T-helper 1 cell treated with Interleukin-12 subunit alpha and Interleukin-12 subunit beta and Interleukin-4 antibody, amounts not matched to agents 30 μg/mL and 1 μg/mL, for 36 hours (primary cell): ENCODE data around the gene IFITM1.
A peak's percentile ranks its signal among the peaks of the same experiment; 100 is the strongest.
"Not testable (repeated sequence)": the region's sequence is repeated elsewhere in the genome, so short reads cannot be mapped to it uniquely, and the experiment has no call there.

Experiments used
- H3K27ac Mint-ChIP-seq: one replicate; pipeline ENCODE4 v1.8.0; 2021; ENCODE audit warnings: mild to moderate bottlenecking, mixed read lengths
- H3K27me3 Mint-ChIP-seq: one replicate; pipeline ENCODE4 v1.8.0; 2021; ENCODE audit warnings: low read depth, mixed read lengths
- H3K36me3 Mint-ChIP-seq: one replicate; pipeline ENCODE4 v1.8.0; 2021; ENCODE audit warnings: low read depth, mixed read lengths
- H3K4me1 Mint-ChIP-seq: one replicate; pipeline ENCODE4 v1.8.0; 2021; ENCODE audit warnings: low read depth, mixed read lengths
- H3K4me3 Mint-ChIP-seq: one replicate; pipeline ENCODE4 v1.8.0; 2021; ENCODE audit warnings: mild to moderate bottlenecking, moderate library complexity, mixed read lengths
- H3K9me3 Mint-ChIP-seq: one replicate; pipeline ENCODE4 v1.8.0; 2021; ENCODE audit warnings: mixed read lengths

IFITM1 gene

DNA sequence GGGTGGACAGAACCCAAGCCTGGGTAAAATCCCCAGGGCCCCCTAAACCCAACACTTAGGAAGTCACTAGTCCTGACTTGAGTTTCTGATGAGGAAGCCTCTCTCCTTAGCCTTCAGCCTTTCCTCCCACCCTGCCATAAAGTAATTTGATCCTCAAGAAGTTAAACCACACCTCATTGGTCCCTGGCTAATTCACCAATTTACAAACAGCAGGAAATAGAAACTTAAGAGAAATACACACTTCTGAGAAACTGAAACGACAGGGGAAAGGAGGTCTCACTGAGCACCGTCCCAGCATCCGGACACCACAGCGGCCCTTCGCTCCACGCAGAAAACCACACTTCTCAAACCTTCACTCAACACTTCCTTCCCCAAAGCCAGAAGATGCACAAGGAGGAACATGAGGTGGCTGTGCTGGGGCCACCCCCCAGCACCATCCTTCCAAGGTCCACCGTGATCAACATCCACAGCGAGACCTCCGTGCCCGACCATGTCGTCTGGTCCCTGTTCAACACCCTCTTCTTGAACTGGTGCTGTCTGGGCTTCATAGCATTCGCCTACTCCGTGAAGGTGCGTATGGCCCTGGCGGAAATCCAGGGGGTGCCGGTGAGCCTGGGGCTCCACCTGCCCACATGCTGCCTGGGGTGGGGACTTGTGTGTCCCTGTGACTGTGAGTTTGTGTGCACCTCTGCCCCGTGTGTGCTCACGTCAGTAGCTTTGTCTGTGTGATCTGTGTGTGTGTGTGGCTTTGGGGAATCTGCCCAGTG is at the start of gene IFITM1:
Gene IFITM1, plus strand, starts transcription at position 254 of the 767 bp plus-strand sequence. Its CDS starts 131 bp downstream, at position 385.
- Mint-ChIP-seq H3K4me1 (peaks cover 35% of the 10 kb centered on the region), H3K36me3 (peaks cover 42% of the 10 kb centered on the region)

DNA sequence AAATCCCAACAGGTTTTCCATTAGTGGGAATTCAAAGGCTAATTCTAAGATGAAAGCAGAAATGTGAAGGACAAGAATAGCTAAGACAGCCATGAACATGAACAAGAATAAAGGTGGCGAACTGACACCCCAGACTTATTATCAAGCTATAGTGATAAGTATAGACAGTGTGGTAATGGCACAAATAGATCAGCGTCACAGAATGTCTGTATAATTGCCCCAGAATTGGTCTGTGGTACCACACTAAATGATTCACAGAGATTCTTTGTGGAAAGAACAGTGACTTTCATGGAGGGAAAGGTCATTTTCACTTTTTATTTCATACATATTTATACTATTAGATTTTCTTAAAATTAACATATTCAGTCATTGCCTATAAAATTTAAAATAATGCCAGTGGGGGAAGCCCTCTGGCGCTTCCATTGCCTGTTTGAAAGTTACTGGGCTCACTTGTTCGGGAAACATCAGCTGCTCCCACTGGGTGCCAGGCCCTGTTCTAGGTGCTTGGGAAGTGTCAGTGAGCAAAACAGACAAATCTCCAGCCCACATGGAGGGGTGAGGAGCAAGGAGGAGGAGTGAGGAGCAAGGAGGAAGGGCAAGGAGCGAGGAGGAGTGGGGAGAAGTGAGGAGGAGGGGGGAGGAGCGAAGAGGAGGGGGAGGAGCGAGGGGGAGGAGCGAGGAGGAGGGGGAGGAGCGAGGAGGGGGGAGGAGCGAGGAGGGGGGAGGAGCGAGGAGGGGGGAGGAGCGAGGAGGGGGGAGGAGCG is 47.0 kb upstream of the IFITM1 start:
- H3K9me3 Mint-ChIP-seq = peaks cover 2% of the 10 kb centered on the region
- peak overlapping the region; percentile 84 for H3K27ac Mint-ChIP-seq
- H3K4me1 Mint-ChIP-seq = peaks cover 30% of the 10 kb centered on the region
- peaks cover 4% of the 10 kb centered on the region for H3K36me3 Mint-ChIP-seq
- peak overlapping the region; percentile 82 for H3K4me3 Mint-ChIP-seq
- no peaks in the 10 kb centered on the region for H3K27me3 Mint-ChIP-seq

More for the DNA sequence above, at the start of gene IFITM1:
- H3K27ac Mint-ChIP-seq = peak within 1 kb of the TSS; percentile 97
- H3K9me3 Mint-ChIP-seq = no peaks in the 10 kb centered on the region
- H3K4me3 Mint-ChIP-seq = peak within 1 kb of the TSS; percentile 98
- H3K27me3 Mint-ChIP-seq = no peaks in the 10 kb centered on the region

- no peaks in the 10 kb centered on the region for H3K27me3 Mint-ChIP-seq
- H3K9me3 Mint-ChIP-seq = no peaks in the 10 kb centered on the region
- H3K4me3 Mint-ChIP-seq = peak overlapping the region; percentile 95
- H3K27ac Mint-ChIP-seq = peak overlapping the region; percentile 100
- H3K36me3 Mint-ChIP-seq = peaks cover 5% of the 10 kb centered on the region
- H3K4me1 Mint-ChIP-seq = peaks cover 28% of the 10 kb centered on the region
Measured at GRCh38 chr11:267491-267994, 46.3 kb upstream of the IFITM1 start.

DNA sequence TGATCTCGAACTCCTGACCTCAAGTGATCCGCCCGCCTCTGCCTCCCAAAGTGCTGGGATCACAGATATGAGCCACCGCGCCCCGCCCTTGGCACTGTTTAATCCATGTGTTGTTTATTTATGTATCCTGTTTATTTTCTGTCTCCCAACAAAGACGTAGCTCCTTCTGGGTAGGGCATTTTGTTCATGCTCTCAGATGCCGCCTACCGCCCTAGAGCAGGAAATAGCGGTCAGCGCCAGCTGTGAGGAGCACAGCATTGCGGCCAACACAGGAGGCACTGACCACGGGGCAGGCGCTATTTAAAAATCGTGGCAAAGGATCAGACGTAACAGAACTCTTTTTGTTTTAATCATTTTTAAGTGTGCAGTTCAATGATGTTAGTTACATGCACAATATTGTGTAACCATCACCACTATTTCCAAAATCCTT is 45.1 kb upstream of the IFITM1 start:
- peak overlapping the region; percentile 100 for H3K27ac Mint-ChIP-seq
- peak overlapping the region; percentile 95 for H3K4me3 Mint-ChIP-seq
- H3K4me1 Mint-ChIP-seq = peaks cover 28% of the 10 kb centered on the region
- H3K27me3 Mint-ChIP-seq, H3K9me3 Mint-ChIP-seq, H3K36me3 Mint-ChIP-seq: not testable (repeated sequence)

- Mint-ChIP-seq H3K9me3 (no peaks in the 10 kb centered on the region), H3K4me3 (peak overlapping the region; percentile 95), H3K27ac (peak overlapping the region; percentile 100), H3K27me3 (no peaks in the 10 kb centered on the region), H3K36me3 (peaks cover 5% of the 10 kb centered on the region), H3K4me1 (peaks cover 28% of the 10 kb centered on the region)
Measured at GRCh38 chr11:269146-269890, 44.5 kb upstream of the IFITM1 start.

DNA sequence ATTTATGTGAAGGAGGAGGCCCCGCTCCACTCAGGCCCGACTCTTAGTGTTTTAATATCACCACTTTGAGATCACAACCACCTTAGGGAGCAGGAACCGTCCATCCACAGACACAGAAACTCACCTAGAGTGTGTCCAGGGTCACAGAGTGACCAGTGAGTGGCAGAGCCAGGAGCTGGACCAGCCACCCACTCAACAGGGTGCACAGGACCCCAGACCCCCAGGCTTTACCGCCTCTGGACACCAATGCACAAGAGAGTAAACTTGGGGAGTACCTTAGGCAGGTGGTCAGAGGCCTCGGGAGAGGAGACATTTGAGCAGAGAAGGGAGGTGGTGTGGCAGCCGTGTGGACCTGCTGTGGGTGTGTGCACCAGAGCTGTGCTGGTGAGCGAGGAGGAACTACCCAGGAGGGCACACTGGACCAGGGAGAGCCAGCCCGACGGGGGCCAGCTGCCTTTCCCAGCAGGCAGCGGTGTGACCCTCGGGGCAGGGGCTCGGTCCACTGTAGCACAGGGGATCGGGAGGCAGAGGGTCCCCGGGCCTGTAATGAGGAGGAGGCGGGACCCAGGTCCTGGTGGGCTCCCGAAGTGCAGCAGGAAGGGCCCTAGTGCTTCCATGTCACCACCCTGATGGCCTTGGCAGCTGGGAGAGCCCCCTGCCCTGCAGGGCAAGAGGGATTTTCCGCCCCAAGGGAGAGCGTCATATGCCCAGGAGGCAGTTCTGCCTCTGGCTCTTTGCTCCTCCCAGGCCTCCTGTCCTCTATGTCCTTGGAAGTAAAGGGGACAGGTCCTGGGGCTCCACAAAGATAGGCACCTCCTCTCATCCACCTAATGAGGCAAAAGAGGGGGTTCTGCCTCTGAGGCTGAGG is 43.2 kb upstream of the IFITM1 start:
- H3K36me3 Mint-ChIP-seq = peaks cover 5% of the 10 kb centered on the region
- peaks cover 28% of the 10 kb centered on the region for H3K4me1 Mint-ChIP-seq
- H3K27ac Mint-ChIP-seq = peak overlapping the region; percentile 50
- no peaks in the 10 kb centered on the region for H3K9me3 Mint-ChIP-seq
- peaks cover 8% of the 10 kb centered on the region for H3K27me3 Mint-ChIP-seq
- H3K4me3 Mint-ChIP-seq = no peak overlapping the region

- Mint-ChIP-seq H3K36me3 (peaks cover 8% of the 10 kb centered on the region), H3K4me3 (no peak overlapping the region), H3K27ac (no peak overlapping the region), H3K27me3 (peaks cover 12% of the 10 kb centered on the region), H3K4me1 (peaks cover 28% of the 10 kb centered on the region), H3K9me3 (no peaks in the 10 kb centered on the region)
Measured at GRCh38 chr11:271319-271715, 42.5 kb upstream of the IFITM1 start.

DNA sequence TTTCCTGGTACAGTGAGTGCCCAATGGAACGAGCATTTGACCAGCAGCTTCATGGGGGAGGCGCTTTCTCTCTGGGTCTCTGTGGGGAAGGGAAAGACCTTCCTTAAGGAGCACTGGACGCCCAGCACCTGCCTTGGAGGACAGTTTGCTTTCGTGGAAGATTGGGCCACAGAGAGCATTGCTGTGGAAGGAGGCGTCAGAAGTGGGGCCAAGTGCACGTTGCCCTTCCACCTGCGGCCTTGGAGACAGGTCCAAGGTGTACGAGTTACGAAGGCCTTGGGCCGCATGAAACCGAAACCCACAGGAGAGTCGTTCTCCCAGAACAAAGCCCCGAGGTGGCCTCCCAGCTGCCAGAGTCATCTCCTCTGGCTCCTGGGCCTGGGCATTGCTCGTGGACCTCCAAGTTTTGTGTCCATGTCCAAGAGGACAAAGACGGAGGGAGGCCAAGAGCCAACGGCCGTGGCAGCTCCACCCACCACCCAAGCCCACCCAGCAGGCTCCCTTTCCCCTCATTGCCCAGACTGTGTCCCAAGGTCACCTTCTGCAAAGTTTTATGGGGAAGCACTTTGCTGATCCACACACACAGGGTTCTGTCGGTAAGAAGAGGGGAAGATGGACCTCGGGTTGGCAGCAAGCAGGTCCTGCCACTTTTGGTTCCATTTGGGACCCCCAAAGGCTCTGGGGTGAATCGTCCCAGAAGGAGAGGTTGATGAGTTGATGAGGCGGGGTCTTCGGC is 41.5 kb upstream of the IFITM1 start:
- Mint-ChIP-seq H3K9me3 (peaks cover 5% of the 10 kb centered on the region), H3K27ac (peak overlapping the region; percentile 16), H3K36me3 (peaks cover 14% of the 10 kb centered on the region), H3K4me1 (peaks cover 29% of the 10 kb centered on the region), H3K4me3 (no peak overlapping the region), H3K27me3 (peaks cover 19% of the 10 kb centered on the region)

DNA sequence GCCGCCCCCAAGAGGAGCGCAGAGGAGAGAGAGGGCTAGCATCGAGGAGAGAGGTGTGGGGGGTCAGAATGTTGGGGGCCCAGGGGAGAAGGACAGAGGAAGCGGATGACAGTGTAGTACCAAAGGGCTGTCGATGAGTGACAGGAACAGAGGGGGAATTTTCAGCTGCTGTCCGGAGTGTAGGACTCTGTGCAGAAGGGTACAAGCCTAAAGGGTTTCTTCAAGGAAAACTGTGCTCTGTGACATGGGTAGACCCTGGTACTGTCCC is 41.0 kb upstream of the IFITM1 start:
- peaks cover 5% of the 10 kb centered on the region for H3K9me3 Mint-ChIP-seq
- peaks cover 24% of the 10 kb centered on the region for H3K27me3 Mint-ChIP-seq
- peaks cover 18% of the 10 kb centered on the region for H3K36me3 Mint-ChIP-seq
- H3K27ac Mint-ChIP-seq = no peak overlapping the region
- no peak overlapping the region for H3K4me3 Mint-ChIP-seq
- H3K4me1 Mint-ChIP-seq = peaks cover 30% of the 10 kb centered on the region

DNA sequence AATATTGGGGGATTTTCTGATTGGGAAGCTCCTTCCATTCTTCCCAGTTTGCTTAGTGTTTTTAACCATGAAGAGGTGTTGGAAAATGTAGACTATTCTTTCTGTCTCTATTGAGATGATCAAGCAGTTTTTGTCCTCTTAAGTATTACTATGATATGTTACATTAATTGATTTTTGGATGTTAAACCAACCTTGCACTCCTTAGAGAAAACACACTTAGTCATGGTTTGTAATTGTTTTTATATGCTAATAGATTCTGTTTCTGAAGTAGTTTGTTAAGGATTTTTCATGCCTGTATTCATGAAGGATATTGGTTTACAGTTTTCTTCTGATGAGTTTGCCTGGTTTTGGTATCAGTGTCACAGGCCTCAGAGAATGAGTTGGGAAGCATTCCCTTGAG is 37.6 kb upstream of the IFITM1 start:
- Mint-ChIP-seq H3K9me3 (peaks cover 5% of the 10 kb centered on the region), H3K27ac (no peak overlapping the region), H3K27me3 (peaks cover 29% of the 10 kb centered on the region), H3K4me3 (no peak overlapping the region), H3K36me3 (peaks cover 24% of the 10 kb centered on the region), H3K4me1 (peaks cover 20% of the 10 kb centered on the region)

DNA sequence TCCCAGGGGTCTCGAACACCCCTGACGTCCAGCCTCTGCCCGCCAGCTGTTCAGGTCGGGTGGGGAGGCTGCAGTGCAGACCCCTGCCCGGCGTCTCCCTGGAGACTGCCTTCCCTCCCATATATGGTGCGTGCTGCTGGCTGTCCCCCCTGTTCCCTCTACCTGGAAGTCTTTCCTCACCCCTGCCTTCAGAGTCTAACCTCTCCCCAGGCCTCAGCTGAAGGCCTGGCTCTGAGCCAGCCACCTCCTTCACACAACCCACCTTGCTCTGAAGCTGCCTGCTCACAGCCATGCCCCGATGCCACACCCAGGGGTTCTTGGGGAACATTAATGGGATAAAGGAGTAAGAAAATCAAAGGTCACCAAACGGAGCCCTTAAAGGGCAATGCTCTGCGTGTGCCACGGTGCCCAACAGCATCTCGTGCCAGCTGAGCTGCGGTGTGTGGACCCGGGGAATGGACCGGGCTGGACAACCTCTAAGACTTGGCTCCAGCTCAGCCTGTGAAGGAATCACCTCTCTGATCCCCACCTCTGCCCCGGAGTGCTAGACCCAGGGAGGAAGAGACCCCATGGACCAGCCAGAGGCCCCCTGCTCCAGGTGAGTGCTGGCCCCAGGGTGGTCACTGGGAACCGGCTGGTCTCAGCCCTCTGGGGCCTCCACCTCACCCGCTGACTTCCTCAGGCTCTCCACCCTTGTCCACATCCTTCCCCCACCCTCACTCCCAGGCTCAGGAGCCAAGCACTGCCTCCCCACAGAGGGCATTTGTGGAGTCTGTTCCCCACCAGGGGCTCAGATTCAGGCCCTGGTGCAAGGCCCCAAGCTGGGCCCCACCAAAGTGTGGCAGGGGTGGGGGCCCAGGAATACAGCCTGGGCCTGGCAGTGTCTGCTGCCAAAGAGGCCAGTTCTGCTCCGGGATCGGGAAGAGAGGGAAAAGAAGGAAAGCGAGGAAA is 35.6 kb upstream of the IFITM1 start, which contains the start of gene NLRP6:
Gene NLRP6, plus strand, starts transcription at position 407 of the 951 bp plus-strand sequence. Its CDS starts 163 bp downstream, at position 570.
- peak within 1 kb of the TSS; percentile 85 for H3K4me3 Mint-ChIP-seq
- peak within 1 kb of the TSS; percentile 88 for H3K27ac Mint-ChIP-seq
- H3K36me3 Mint-ChIP-seq = peaks cover 38% of the 10 kb centered on the region
- peaks cover 5% of the 10 kb centered on the region for H3K9me3 Mint-ChIP-seq
- peaks cover 37% of the 10 kb centered on the region for H3K4me1 Mint-ChIP-seq
- H3K27me3 Mint-ChIP-seq = peaks cover 49% of the 10 kb centered on the region
